HCT116 (cell line): ENCODE data around the gene HOXC13.

ENCODE experiments used
- CEBPB ChIP-seq: IDR thresholded peaks from 2 replicates; pipeline ENCODE4 v1.6.1; 2012; ENCODE audit warnings: low read depth
- EZH2phosphoT487 ChIP-seq: fragments of 200-600 bp; IDR thresholded peaks from 2 replicates; pipeline ENCODE4 v1.6.1; 2018; ENCODE audit warnings: antibody characterized with exemption, borderline replicate concordance
- JUND ChIP-seq: IDR thresholded peaks from 2 replicates; pipeline ENCODE4 v1.6.1; 2012
- POLR2A ChIP-seq: IDR thresholded peaks from 2 replicates; pipeline ENCODE4 v1.7.0; 2011; ENCODE audit warnings: borderline replicate concordance; ENCODE audit not compliant: insufficient read depth, insufficient read length; ENCODE audit errors: extremely low read depth
- POLR2AphosphoS5 ChIP-seq: IDR thresholded peaks from 2 replicates; pipeline ENCODE4 v1.6.1; 2011; ENCODE audit warnings: mild to moderate bottlenecking, low read depth, low read length, moderate library complexity
- RAD21 ChIP-seq: IDR thresholded peaks from 2 replicates; pipeline ENCODE4 v1.6.1; 2012; ENCODE audit warnings: low read depth, mild to moderate bottlenecking
- SIN3A ChIP-seq: IDR thresholded peaks from 2 replicates; pipeline ENCODE4 v1.6.1; 2012; ENCODE audit warnings: low read depth
- YY1 ChIP-seq: IDR thresholded peaks from 2 replicates; pipeline ENCODE4 v1.6.1; 2011; ENCODE audit warnings: low read length, low read depth, moderate library complexity, mild to moderate bottlenecking; ENCODE audit not compliant: insufficient replicate concordance; ENCODE audit errors: extremely low read depth
- ZNF274 ChIP-seq: fragments of 200-500 bp; sonication (Bioruptor generic); IDR thresholded peaks from 2 replicates; pipeline ENCODE4 v1.6.1; 2014; ENCODE audit warnings: mild to moderate bottlenecking, low read depth, low read length, inconsistent platforms
- TF ChIP-seq, protein P1 (sequence below), 3 experiments: fragments of 200-600 bp in 1 of 3; sonication (generic) in 1 of 3; IDR thresholded peaks in 2 of 3; conservative IDR thresholded peaks in 1 of 3; 2 replicates each; pipeline ENCODE4 v1.5.1; 2012 to 2017; ENCODE audit warnings: low read depth in 2 of 3, low read length in 2 of 3, antibody characterized with exemption in 1 of 3, borderline replicate concordance in 1 of 3, control low read depth in 1 of 3, mild to moderate bottlenecking in 1 of 3, mixed read lengths in 1 of 3, mixed run types in 1 of 3, moderate library complexity in 1 of 3; ENCODE audit not compliant: insufficient read depth in 1 of 3
- TF ChIP-seq, protein P2 (sequence below): IDR thresholded peaks from 2 replicates; pipeline ENCODE4 v1.6.1; 2011; ENCODE audit warnings: mild to moderate bottlenecking, low read length, moderate library complexity; ENCODE audit not compliant: insufficient replicate concordance; ENCODE audit errors: extremely low read depth

DNA sequence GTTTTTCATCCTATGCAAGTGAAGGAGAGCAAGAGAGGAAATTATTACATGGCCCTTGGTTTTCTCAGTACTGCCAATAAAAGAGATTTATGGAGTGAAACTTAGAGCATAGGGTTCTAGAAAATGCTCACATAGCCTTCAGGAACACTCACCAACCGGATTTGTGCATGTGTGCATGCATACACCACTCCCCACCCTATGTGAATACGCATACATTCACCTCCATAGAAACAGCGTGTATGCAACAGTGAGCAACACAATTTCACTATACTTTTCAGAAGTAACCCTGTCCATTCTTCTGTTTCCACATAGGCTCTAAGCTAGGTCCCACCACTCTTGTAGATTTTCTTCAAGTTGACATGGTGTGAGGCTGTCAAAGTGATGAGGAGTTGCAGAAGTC is 31.5 kb upstream of the HOXC13 start:
- TF ChIP-seq, protein P1, sequence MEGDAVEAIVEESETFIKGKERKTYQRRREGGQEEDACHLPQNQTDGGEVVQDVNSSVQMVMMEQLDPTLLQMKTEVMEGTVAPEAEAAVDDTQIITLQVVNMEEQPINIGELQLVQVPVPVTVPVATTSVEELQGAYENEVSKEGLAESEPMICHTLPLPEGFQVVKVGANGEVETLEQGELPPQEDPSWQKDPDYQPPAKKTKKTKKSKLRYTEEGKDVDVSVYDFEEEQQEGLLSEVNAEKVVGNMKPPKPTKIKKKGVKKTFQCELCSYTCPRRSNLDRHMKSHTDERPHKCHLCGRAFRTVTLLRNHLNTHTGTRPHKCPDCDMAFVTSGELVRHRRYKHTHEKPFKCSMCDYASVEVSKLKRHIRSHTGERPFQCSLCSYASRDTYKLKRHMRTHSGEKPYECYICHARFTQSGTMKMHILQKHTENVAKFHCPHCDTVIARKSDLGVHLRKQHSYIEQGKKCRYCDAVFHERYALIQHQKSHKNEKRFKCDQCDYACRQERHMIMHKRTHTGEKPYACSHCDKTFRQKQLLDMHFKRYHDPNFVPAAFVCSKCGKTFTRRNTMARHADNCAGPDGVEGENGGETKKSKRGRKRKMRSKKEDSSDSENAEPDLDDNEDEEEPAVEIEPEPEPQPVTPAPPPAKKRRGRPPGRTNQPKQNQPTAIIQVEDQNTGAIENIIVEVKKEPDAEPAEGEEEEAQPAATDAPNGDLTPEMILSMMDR (IDR thresholded peaks at IDR 0.05 in 2 of 3, conservative IDR thresholded peaks at IDR 0.05 in 1 of 3; ENCODE audit: borderline replicate concordance in 1 of 3, insufficient read depth in 1 of 3, low read depth in 2 of 3, low read length in 2 of 3), result no peak
- TF ChIP-seq YY1, result no peak
- TF ChIP-seq POLR2AphosphoS5, result no peak
- TF ChIP-seq CEBPB, result no peak
- no peak for TF ChIP-seq POLR2A
- TF ChIP-seq ZNF274, result no peak
- TF ChIP-seq JUND, result no peak
- TF ChIP-seq EZH2phosphoT487, result no peak
- TF ChIP-seq RAD21, result no peak
- TF ChIP-seq SIN3A, result no peak
- TF ChIP-seq, protein P2, sequence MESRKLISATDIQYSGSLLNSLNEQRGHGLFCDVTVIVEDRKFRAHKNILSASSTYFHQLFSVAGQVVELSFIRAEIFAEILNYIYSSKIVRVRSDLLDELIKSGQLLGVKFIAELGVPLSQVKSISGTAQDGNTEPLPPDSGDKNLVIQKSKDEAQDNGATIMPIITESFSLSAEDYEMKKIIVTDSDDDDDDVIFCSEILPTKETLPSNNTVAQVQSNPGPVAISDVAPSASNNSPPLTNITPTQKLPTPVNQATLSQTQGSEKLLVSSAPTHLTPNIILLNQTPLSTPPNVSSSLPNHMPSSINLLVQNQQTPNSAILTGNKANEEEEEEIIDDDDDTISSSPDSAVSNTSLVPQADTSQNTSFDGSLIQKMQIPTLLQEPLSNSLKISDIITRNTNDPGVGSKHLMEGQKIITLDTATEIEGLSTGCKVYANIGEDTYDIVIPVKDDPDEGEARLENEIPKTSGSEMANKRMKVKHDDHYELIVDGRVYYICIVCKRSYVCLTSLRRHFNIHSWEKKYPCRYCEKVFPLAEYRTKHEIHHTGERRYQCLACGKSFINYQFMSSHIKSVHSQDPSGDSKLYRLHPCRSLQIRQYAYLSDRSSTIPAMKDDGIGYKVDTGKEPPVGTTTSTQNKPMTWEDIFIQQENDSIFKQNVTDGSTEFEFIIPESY, result no peak
